ENCODE results near the gene COMT. TPM values are rescaled to one million over a fixed set of nuclear protein-coding genes. Genes with fewer than 3 reads are reported as not detected.
A peak's percentile ranks its signal among the peaks of the same experiment; 100 is the strongest.

COMT gene
- total and polyA plus RNA-seq, 2 of the 4 experiments (the other 2 are of a cell fraction), result 202 to 347 TPM

DNA sequence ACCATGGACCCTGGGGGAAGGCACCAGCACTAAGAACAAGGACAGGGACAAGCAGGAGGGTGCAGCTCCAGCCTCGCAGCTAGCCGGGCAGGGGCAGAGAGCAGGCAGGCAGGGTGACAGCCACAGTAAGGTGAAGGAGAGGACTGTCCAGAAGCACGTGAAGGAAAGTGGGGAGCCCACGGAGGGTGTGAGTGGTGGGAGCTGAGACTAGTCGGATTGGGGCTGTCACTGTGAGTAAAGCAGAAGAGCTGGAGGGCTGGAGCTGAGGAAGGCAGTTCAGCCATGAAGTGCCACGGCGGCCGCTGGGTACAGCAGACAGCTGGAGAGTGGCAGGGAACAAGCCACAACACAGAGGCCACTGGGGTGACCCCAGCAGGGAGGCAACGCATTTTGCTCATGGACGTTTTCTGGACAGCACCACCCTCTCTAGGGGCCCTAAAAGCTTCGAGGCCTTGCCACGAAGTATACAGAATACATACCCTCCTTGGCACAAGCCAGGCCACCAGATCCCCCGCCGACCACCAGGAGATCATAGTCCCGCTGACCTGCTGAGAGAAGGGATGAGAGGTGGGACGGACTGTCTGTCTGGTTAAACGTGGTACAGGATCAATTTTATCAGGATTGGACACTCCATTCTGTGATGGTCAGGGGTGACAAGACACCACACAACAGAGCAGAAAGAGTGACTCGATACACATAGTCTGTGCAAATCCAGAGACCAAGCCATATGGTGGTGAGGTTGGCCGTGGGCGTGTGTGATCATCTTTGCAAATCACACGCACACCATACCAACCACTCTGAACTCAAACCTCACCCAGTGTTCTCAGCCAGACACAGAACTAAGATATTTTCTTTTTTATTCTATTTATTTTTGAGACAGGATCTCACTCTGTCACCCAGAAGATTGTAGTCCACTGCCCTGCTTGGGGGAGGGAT, 10.8 kb upstream of the COMT start:
- Histone ChIP-seq H3K9me1 (ENCODE audit: insufficient read depth, low read length) (peaks cover 15% of the 10 kb centered on the region), H4K8ac (ENCODE audit: low read depth in 2 of 2, low read length in 2 of 2) (no peak overlapping the region), H3K56ac (ENCODE audit: extremely low read depth, insufficient read depth, low read length) (no peak overlapping the region), H2AFZ (replicated peaks; ENCODE audit: low read length, poor library complexity) (no peak overlapping the region), H2AK5ac (ENCODE audit: low read depth, low read length) (no peak overlapping the region), H4K91ac (ENCODE audit: insufficient read depth, low read depth, low read length) (0 out of 2 replicates have a peak overlapping the region, but pooled peaks have one; percentile 4), H3K4me1 (ENCODE audit: control insufficient read depth, insufficient read depth, low read length) (no peaks in the 10 kb centered on the region), H2BK120ac (ENCODE audit: low read depth, low read length) (no peak overlapping the region), H3K36me3 (ENCODE audit: control insufficient read depth, insufficient read depth, low read length) (peaks cover 7% of the 10 kb centered on the region; the same call in 1 of the 2 replicates), H3K27me3 (ENCODE audit: control insufficient read depth, insufficient read depth, low read length) (no peaks in the 10 kb centered on the region), H3K18ac (ENCODE audit: low read depth, low read length) (no peak overlapping the region), H2BK20ac (ENCODE audit: low read depth, low read length) (no peak overlapping the region), H3K79me1 (ENCODE audit: low read depth in 1 of 2, low read length in 2 of 2) (peaks cover 13 to 14% of the 10 kb centered on the region in 2 experiments; a peak in 3 of 4 replicates), H3K4me2 (ENCODE audit: low read depth, low read length) (no peak overlapping the region), H2BK5ac (ENCODE audit: low read depth, low read length, poor library complexity, severe bottlenecking) (no peak overlapping the region), H3K23ac (ENCODE audit: low read depth, low read length) (no peak overlapping the region), H4K20me1 (ENCODE audit: insufficient read depth, low read length) (no peaks in the 10 kb centered on the region; the same call in 1 of the 2 replicates), H3K4ac (ENCODE audit: low read depth, low read length) (no peak overlapping the region), H3K9ac (ENCODE audit: low read depth, low read length) (no peak overlapping the region), H3K14ac (replicated peaks; ENCODE audit: low read depth, low read length) (no peak overlapping the region), H2BK15ac (ENCODE audit: low read depth, low read length) (no peak overlapping the region), H3K27ac (ENCODE audit: insufficient read depth, low read length) (no peak overlapping the region), H2AK9ac (replicated peaks; ENCODE audit: low read depth, low read length, poor library complexity) (no peak overlapping the region), H3K9me3 (ENCODE audit: control insufficient read depth, insufficient read depth, low read length) (peaks cover 2% of the 10 kb centered on the region; the same call in 1 of the 2 replicates), H4K5ac (ENCODE audit: low read depth, low read length) (no peak overlapping the region), H3K4me3 (ENCODE audit: insufficient read depth, low read depth, low read length) (no peak overlapping the region)
- intact Hi-C loops (cut with micrococcal nuclease), result no loop called here
- TF ChIP-seq, protein P1, sequence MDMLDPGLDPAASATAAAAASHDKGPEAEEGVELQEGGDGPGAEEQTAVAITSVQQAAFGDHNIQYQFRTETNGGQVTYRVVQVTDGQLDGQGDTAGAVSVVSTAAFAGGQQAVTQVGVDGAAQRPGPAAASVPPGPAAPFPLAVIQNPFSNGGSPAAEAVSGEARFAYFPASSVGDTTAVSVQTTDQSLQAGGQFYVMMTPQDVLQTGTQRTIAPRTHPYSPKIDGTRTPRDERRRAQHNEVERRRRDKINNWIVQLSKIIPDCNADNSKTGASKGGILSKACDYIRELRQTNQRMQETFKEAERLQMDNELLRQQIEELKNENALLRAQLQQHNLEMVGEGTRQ (IDR thresholded peaks at IDR 0.05; ENCODE audit: low read depth, low read length), result no peak
- no peak for TF ChIP-seq NFE2L2 (IDR thresholded peaks at IDR 0.05; ENCODE audit: low read depth, low read length)
- no peak for TF ChIP-seq CEBPB (IDR thresholded peaks at IDR 0.05; ENCODE audit: low read depth, low read length)
- TF ChIP-seq FOS (IDR thresholded peaks at IDR 0.05; ENCODE audit: low read depth, low read length), result no peak
- TF ChIP-seq RFX5 (IDR thresholded peaks at IDR 0.05; ENCODE audit: low read depth, low read length), result no peak
- TF ChIP-seq RCOR1 (IDR thresholded peaks at IDR 0.05; ENCODE audit: insufficient replicate concordance, low read length), result no peak
- TF ChIP-seq MXI1 (IDR thresholded peaks at IDR 0.05; ENCODE audit: borderline replicate concordance, low read depth, low read length), result no peak
- TF ChIP-seq POLR2A (IDR thresholded peaks at IDR 0.05; ENCODE audit: low read depth, low read length), result no peak
- no peak for TF ChIP-seq CHD1 (IDR thresholded peaks at IDR 0.05; ENCODE audit: low read depth, low read length)
- TF ChIP-seq MAFK (IDR thresholded peaks at IDR 0.05; ENCODE audit: low read depth, low read length), result no peak
- TF ChIP-seq RAD21 (IDR thresholded peaks at IDR 0.05; ENCODE audit: low read length), result no peak
- CTCF ChIA-PET, result no interaction called here
- ATAC-seq (ENCODE audit: low read depth) (no peak), DNase-seq (peak; percentile 10)
- dilution Hi-C loops (cut with HindIII; ENCODE audit: low sequenced_read_pairs, unreplicated experiment), result no loop called here
- in situ Hi-C loops (cut with MboI; ENCODE audit: low sequenced_read_pairs), result no loop called here
- no TSS peak for BruUV-seq (replicated peaks)
- 93% methylated on average over 9 of the region's 21 CpGs; no CpG with 5 or more reads in 1 of the 2 experiments for WGBS, 2 experiments (ENCODE audit: extremely low coverage in 2 of 2, insufficient read length in 1 of 2)
- POLR2A ChIA-PET (ENCODE audit: unreplicated experiment), result no interaction called here
